B cell (primary cell): ENCODE measurements around the gene ZNF385D. TPM values are rescaled to one million over a fixed set of nuclear protein-coding genes. Genes with fewer than 3 reads are reported as not detected.
A peak's percentile ranks its signal among the peaks of the same experiment; 100 is the strongest.

Source experiments
- ATAC-seq: fragments of 200-7000 bp; cut with Tn5 transposase; one replicate; pipeline ENCODE4 v1.10.0; 2021; ENCODE audit warnings: low read depth, mild to moderate bottlenecking, moderate number of reproducible peaks, moderate library complexity
- CTCF ChIA-PET: fragments of 350-600 bp; sonication (Branson Sonifier 250); formaldehyde crosslinking; loops from one replicate; lab custom pipeline; 2021; ENCODE audit warnings: antibody characterized with exemption, inconsistent platforms; lab: Charles Lee
- POLR2A ChIA-PET: fragments of 350-600 bp; sonication (Branson Sonifier 250); formaldehyde crosslinking; loops from one replicate; lab custom pipeline; 2021; ENCODE audit warnings: antibody characterized with exemption; lab: Charles Lee
- DNase-seq: peaks from one replicate; pipeline ENCODE4 v3.0.0; 2013
- H2AFZ ChIP-seq: 2 replicates; pipeline ENCODE4 v1.6.1; 2012; ENCODE audit warnings: mild to moderate bottlenecking, low read depth, low read length; ENCODE audit not compliant: insufficient read depth, poor library complexity, severe bottlenecking
- H3K27ac ChIP-seq, 2 donors: 1 replicate in 1 of 2; 2 replicates in 1 of 2; pipeline ENCODE4 v1.5.1; 2012 to 2013; ENCODE audit warnings: low read length in 2 of 2, mild to moderate bottlenecking in 2 of 2, moderate library complexity in 1 of 2
- H3K27me3 ChIP-seq, 4 experiments: fragments of 200-600 bp in 1 of 4; sonication (generic) in 1 of 4; replicated peaks in 1 of 4; 1 replicate in 2 of 4; 2 replicates in 2 of 4; pipeline versions ENCODE4 v1.6.1 to v1.7.0; 2013 to 2016; ENCODE audit warnings: low read length in 3 of 4, mild to moderate bottlenecking in 2 of 4, mixed read lengths in 1 of 4, moderate library complexity in 1 of 4; ENCODE audit not compliant: insufficient read depth in 4 of 4, control insufficient read depth in 3 of 4; ENCODE audit errors: control extremely low read depth in 1 of 4
- H3K36me3 ChIP-seq, 2 experiments: replicated peaks in 1 of 2; 1 replicate in 1 of 2; 2 replicates in 1 of 2; pipeline versions ENCODE4 v1.6.1 to v1.7.1; 2013; ENCODE audit warnings: low read length in 1 of 2; ENCODE audit not compliant: insufficient read depth in 2 of 2, control insufficient read depth in 1 of 2; ENCODE audit errors: control extremely low read depth in 1 of 2, extremely low read depth in 1 of 2
- H3K4me1 ChIP-seq, 2 donors: fragments of 200-600 bp in 1 of 2; sonication (generic) in 1 of 2; 1 replicate in 1 of 2; 2 replicates in 1 of 2; pipeline versions ENCODE4 v1.5.1 to v1.6.1; 2013 to 2017; ENCODE audit warnings: low read length in 2 of 2; ENCODE audit not compliant: control insufficient read depth in 2 of 2, insufficient read depth in 2 of 2
- H3K4me2 ChIP-seq: replicated peaks from 2 replicates; pipeline ENCODE3; 2012; ENCODE audit warnings: mild to moderate bottlenecking, low read depth, low read length; ENCODE audit not compliant: poor library complexity, severe bottlenecking
- H3K4me3 ChIP-seq, 5 experiments: fragments of 200-600 bp in 1 of 5; sonication (generic) in 1 of 5; 1 replicate in 3 of 5; 2 replicates in 2 of 5; pipeline versions ENCODE4 v1.5.1 to v1.7.0; 2011 to 2016; ENCODE audit warnings: low read length in 4 of 5, mild to moderate bottlenecking in 4 of 5, low read depth in 2 of 5, control low read depth in 1 of 5, moderate library complexity in 1 of 5; ENCODE audit not compliant: insufficient read depth in 1 of 5; ENCODE audit errors: control extremely low read depth in 1 of 5, extremely low read depth in 1 of 5
- H3K79me2 ChIP-seq: fragments of 200-600 bp; sonication (generic); one replicate; pipeline ENCODE4 v1.6.0; 2016; ENCODE audit warnings: low read length; ENCODE audit not compliant: control insufficient read depth, insufficient read depth
- H3K9ac ChIP-seq: fragments of 200-600 bp; sonication (generic); 2 replicates; pipeline ENCODE4 v1.6.1; 2017; ENCODE audit warnings: mild to moderate bottlenecking, low read length, moderate library complexity
- H3K9me3 ChIP-seq, 3 donors: one replicate each; pipeline versions ENCODE4 v1.6.1 to v1.7.1; 2013; ENCODE audit warnings: low read length in 2 of 3; ENCODE audit not compliant: control insufficient read depth in 2 of 3, insufficient read depth in 1 of 3; ENCODE audit errors: control extremely low read depth in 1 of 3
- H4K20me1 ChIP-seq: 2 replicates; pipeline ENCODE4 v1.6.0; 2012; ENCODE audit warnings: mild to moderate bottlenecking, low read length; ENCODE audit not compliant: insufficient read depth, control insufficient read depth, poor library complexity, severe bottlenecking
- H3K27ac Mint-ChIP-seq: one replicate; pipeline ENCODE4 v1.8.0; 2021; ENCODE audit warnings: mixed read lengths
- H3K27me3 Mint-ChIP-seq: one replicate; pipeline ENCODE4 v1.8.0; 2021; ENCODE audit warnings: mixed read lengths
- H3K4me1 Mint-ChIP-seq: one replicate; pipeline ENCODE4 v1.8.0; 2021; ENCODE audit warnings: mixed read lengths
- H3K4me3 Mint-ChIP-seq: one replicate; pipeline ENCODE4 v1.8.0; 2021; ENCODE audit warnings: mixed read lengths
- H3K9me3 Mint-ChIP-seq: one replicate; pipeline ENCODE4 v1.8.0; 2022; ENCODE audit warnings: mixed read lengths; ENCODE audit not compliant: insufficient read depth
- EZH2 ChIP-seq: IDR thresholded peaks from 2 replicates; pipeline ENCODE4 v1.6.1; 2012; ENCODE audit warnings: borderline replicate concordance, low read depth, mild to moderate bottlenecking, moderate library complexity, low read length; ENCODE audit not compliant: insufficient read depth, poor library complexity, severe bottlenecking
- WGBS: methylation state at CpG from one replicate; pipeline ENCODE4 v1.1.5; 2013; ENCODE audit warnings: missing lambda C conversion rate; ENCODE audit not compliant: insufficient coverage; 5-methylcytosine and 5-hydroxymethylcytosine counted together
- intact Hi-C: fragments of 100-400 bp; cut with micrococcal nuclease; formaldehyde crosslinking; loops from one replicate; pipeline ENCODE4 v1.10.0; 2022
- polyA plus RNA-seq: library from polyadenylated mRNA; depleted of rRNA; stranded (reverse); fragments of >200 nt; gene quantifications from 2 replicates; pipeline ENCODE4 v1.2.3, GENCODE V29; 2012
- total RNA-seq, 2 donors: library from RNA; stranded (reverse); fragments of 120-200 nt in 1 of 2; gene quantifications; 1 replicate in 1 of 2; 2 replicates in 1 of 2; pipeline versions ENCODE4 v1.2.3 to v1.2.4, GENCODE V29; 2013 to 2022
- TF ChIP-seq, protein P1 (sequence below): fragments of 200-600 bp; IDR thresholded peaks from one replicate; pipeline ENCODE4 v1.8.0; 2022; ENCODE audit warnings: antibody characterized with exemption, mild to moderate bottlenecking

The ZNF385D gene
- total and polyA plus RNA-seq, 2 donors (not counting 1 experiment from before 2014, with no cell fraction given): not detected

DNA sequence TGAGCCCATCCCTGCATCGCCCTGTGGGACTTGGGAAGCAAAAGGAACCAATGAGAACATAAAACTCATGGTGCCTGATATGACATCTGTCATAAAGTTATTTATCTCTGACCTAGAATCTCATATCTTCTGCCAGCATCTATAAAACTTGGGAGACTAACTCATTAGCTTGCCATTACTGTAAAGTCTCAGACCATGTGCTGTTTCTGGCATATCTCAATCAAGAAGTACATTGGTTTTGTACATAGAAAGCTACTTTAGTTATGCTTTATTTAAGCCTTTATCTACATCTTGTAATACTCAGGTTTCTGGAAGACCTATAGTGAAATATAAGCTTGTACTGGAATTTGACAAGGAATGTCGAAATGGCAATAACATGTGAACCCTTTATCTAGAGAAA is 112.5 kb downstream of the ZNF385D start:
- H3K4me1 ChIP-seq: no peaks in the 10 kb centered on the region
- H3K79me2 ChIP-seq: no peaks in the 10 kb centered on the region
- intact Hi-C loops: no loop called here
- H3K4me3 Mint-ChIP-seq: no peak overlapping the region
- peaks cover 2% of the 10 kb centered on the region for H3K9me3 Mint-ChIP-seq
- ChIA-PET CTCF (no interaction called here), POLR2A (no interaction called here)
- WGBS: 50% methylated on average over 1 of the region's 2 CpGs
- H3K4me3 ChIP-seq: no peak overlapping the region
- H3K9me3 ChIP-seq: peaks cover 0 to 3% (median 0%) of the 10 kb centered on the region in 3 donors
- H4K20me1 ChIP-seq: no peaks in the 10 kb centered on the region
- no peak overlapping the region for H2AFZ ChIP-seq
- no peak for TF ChIP-seq EZH2
- TF ChIP-seq, protein P1, sequence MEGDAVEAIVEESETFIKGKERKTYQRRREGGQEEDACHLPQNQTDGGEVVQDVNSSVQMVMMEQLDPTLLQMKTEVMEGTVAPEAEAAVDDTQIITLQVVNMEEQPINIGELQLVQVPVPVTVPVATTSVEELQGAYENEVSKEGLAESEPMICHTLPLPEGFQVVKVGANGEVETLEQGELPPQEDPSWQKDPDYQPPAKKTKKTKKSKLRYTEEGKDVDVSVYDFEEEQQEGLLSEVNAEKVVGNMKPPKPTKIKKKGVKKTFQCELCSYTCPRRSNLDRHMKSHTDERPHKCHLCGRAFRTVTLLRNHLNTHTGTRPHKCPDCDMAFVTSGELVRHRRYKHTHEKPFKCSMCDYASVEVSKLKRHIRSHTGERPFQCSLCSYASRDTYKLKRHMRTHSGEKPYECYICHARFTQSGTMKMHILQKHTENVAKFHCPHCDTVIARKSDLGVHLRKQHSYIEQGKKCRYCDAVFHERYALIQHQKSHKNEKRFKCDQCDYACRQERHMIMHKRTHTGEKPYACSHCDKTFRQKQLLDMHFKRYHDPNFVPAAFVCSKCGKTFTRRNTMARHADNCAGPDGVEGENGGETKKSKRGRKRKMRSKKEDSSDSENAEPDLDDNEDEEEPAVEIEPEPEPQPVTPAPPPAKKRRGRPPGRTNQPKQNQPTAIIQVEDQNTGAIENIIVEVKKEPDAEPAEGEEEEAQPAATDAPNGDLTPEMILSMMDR: no peak
- H3K27me3 Mint-ChIP-seq: no peaks in the 10 kb centered on the region
- H3K27ac Mint-ChIP-seq: no peak overlapping the region
- no peak for DNase-seq
- no peak for ATAC-seq
- no peak overlapping the region for H3K9ac ChIP-seq
- no peaks in the 10 kb centered on the region for H3K4me1 Mint-ChIP-seq
- H3K4me2 ChIP-seq: no peak overlapping the region
- H3K27me3 ChIP-seq: no peaks in the 10 kb centered on the region
- no peaks in the 10 kb centered on the region for H3K36me3 ChIP-seq
- H3K27ac ChIP-seq: no peak overlapping the region

- Mint-ChIP-seq H3K27ac (no peak overlapping the region), H3K4me3 (no peak overlapping the region), H3K27me3 (no peaks in the 10 kb centered on the region), H3K9me3 (peaks cover 2% of the 10 kb centered on the region), H3K4me1 (no peaks in the 10 kb centered on the region)
- Histone ChIP-seq H3K4me3 (no peak overlapping the region), H2AFZ (no peak overlapping the region), H3K9me3 (no peaks in the 10 kb centered on the region), H3K9ac (no peak overlapping the region), H3K79me2 (no peaks in the 10 kb centered on the region), H3K27ac (no peak overlapping the region), H3K36me3 (no peaks in the 10 kb centered on the region), H3K4me1 (no peaks in the 10 kb centered on the region), H4K20me1 (no peaks in the 10 kb centered on the region), H3K27me3 (no peaks in the 10 kb centered on the region), H3K4me2 (no peak overlapping the region)
- no peak for TF ChIP-seq EZH2
- TF ChIP-seq, protein P1: peak; percentile 9
- ATAC-seq (no peak), DNase-seq (no peak)
- CTCF ChIA-PET: no interaction called here
- intact Hi-C loops: no loop called here
- no CpG with 5 or more reads among the region's 1 CpG for WGBS
- POLR2A ChIA-PET: no interaction called here
These were observed 116.9 kb downstream of the ZNF385D start for GRCh38 chr3:21634112-21634511.
